Cerebellar nuclear complex (tissue), 1 donor: ENCODE results near the gene PNPLA6.

Experiments used
- DNase-seq, 2 experiments: peaks; one replicate each; lab custom pipeline; 2025; lab: John Stamatoyannopoulos, UW

The PNPLA6 gene

GRCh38 chr19:7600721-7601120, 65.2 kb downstream of the PNPLA6 start:
- no peak for DNase-seq

GRCh38 chr19:7602240-7602934, 66.9 kb downstream of the PNPLA6 start:
- no peak for DNase-seq

GRCh38 chr19:7602935-7603497, 67.5 kb downstream of the PNPLA6 start:
- no peak for DNase-seq

- DNase-seq: no peak
Measured at GRCh38 chr19:7603919-7604318, 68.4 kb downstream of the PNPLA6 start.

- DNase-seq: no peak
Measured at GRCh38 chr19:7605490-7606222, 70.1 kb downstream of the PNPLA6 start.

GRCh38 chr19:7606289-7606688, 70.8 kb downstream of the PNPLA6 start:
- DNase-seq: no peak

GRCh38 chr19:7607212-7607873, 71.8 kb downstream of the PNPLA6 start:
- DNase-seq: no peak

- no peak for DNase-seq
Measured at GRCh38 chr19:7607874-7608560, 72.5 kb downstream of the PNPLA6 start.

- no peak for DNase-seq
Measured at GRCh38 chr19:7610491-7611240, 75.1 kb downstream of the PNPLA6 start.
